ENCODE data around the gene CLPTM1. TPM values are rescaled to one million over a fixed set of nuclear protein-coding genes. Genes with fewer than 3 reads are reported as not detected.

CLPTM1 gene
- total RNA-seq, 1 donor from 2014 or later: 39.6 TPM

Other genes starting within 250 kb of the CLPTM1 start
- 32.4 and 49.3 TPM in 2 replicates for gene BCL3, start 206.7 kb upstream of the CLPTM1 start, total RNA-seq
- 16.1 and 27.2 TPM in 2 replicates for gene CBLC, start 177.5 kb upstream of the CLPTM1 start, total RNA-seq
- 7.7 and 27.7 TPM in 2 replicates for gene BCAM, start 146.3 kb upstream of the CLPTM1 start, total RNA-seq
- 216 and 264 TPM in 2 replicates for gene NECTIN2, start 109.1 kb upstream of the CLPTM1 start, total RNA-seq
- 99.1 and 229 TPM in 2 replicates for gene TOMM40, start 64.1 kb upstream of the CLPTM1 start, total RNA-seq
- gene APOE, start 49.6 kb upstream of the CLPTM1 start, total RNA-seq: 5.9 and 46.2 TPM in 2 replicates
- gene APOC1, start 40.8 kb upstream of the CLPTM1 start, total RNA-seq: 11.4 and 12.3 TPM in 2 replicates
- gene APOC4, start 13.1 kb upstream of the CLPTM1 start, total RNA-seq: not detected in 2 replicates
- not detected in 2 replicates for gene APOC2, start 9.3 kb upstream of the CLPTM1 start, total RNA-seq
- gene RELB, start 46.1 kb downstream of the CLPTM1 start, total RNA-seq: 28.3 and 40.2 TPM in 2 replicates
- 38.8 and 58.1 TPM in 2 replicates for gene CLASRP, start 83.7 kb downstream of the CLPTM1 start, total RNA-seq
- gene ZNF296, start 121.1 kb downstream of the CLPTM1 start, total RNA-seq: 1.7 and 3.0 TPM in 2 replicates
- gene GEMIN7, start 123.9 kb downstream of the CLPTM1 start, total RNA-seq: 38.2 and 58.2 TPM in 2 replicates
- 42.5 and 64.0 TPM in 2 replicates for gene PPP1R37, start 137.8 kb downstream of the CLPTM1 start, total RNA-seq
- gene NKPD1, start 205.6 kb downstream of the CLPTM1 start, total RNA-seq: 0.29 TPM in 1 of 2 replicates, not detected in the other
- gene TRAPPC6A, start 222.9 kb downstream of the CLPTM1 start, total RNA-seq: 9.5 and 16.5 TPM in 2 replicates
- gene BLOC1S3, start 223.4 kb downstream of the CLPTM1 start, total RNA-seq: 5.4 and 11.5 TPM in 2 replicates